Chondrocyte (in vitro differentiated cells): ENCODE results near the gene TTC16. TPM values are rescaled to one million over a fixed set of nuclear protein-coding genes. Genes with fewer than 3 reads are reported as not detected.

ENCODE experiments used
- DNase-seq: peaks from one replicate; pipeline ENCODE4 v3.0.0; 2021; ENCODE audit warnings: mixed read lengths, low spot score
- H3K27ac Mint-ChIP-seq: one replicate; pipeline ENCODE4 v1.8.0; 2021; ENCODE audit warnings: mild to moderate bottlenecking, moderate library complexity, mixed read lengths; ENCODE audit not compliant: unreplicated experiment
- H3K27me3 Mint-ChIP-seq: 2 replicates; pipeline ENCODE4 v1.8.0; 2021; ENCODE audit warnings: low read depth, mixed read lengths
- H3K36me3 Mint-ChIP-seq: 2 replicates; pipeline ENCODE4 v1.8.0; 2021; ENCODE audit warnings: low read depth, mixed read lengths
- H3K4me1 Mint-ChIP-seq: 2 replicates; pipeline ENCODE4 v1.8.0; 2021; ENCODE audit warnings: low read depth, mild to moderate bottlenecking, mixed read lengths
- H3K4me3 Mint-ChIP-seq: one replicate; pipeline ENCODE4 v1.8.0; 2021; ENCODE audit warnings: mild to moderate bottlenecking, moderate library complexity, mixed read lengths; ENCODE audit not compliant: unreplicated experiment
- H3K9me3 Mint-ChIP-seq: 2 replicates; pipeline ENCODE4 v1.8.0; 2021; ENCODE audit warnings: low read depth, mixed read lengths
- total RNA-seq: library from RNA; stranded (reverse); gene quantifications from 3 replicates; pipeline ENCODE4 v1.2.1, GENCODE V29; 2021
- TF ChIP-seq, protein P1 (sequence below): fragments of 200-600 bp; sonication (generic); IDR thresholded peaks from 2 replicates; pipeline ENCODE4 v1.5.0; 2021; ENCODE audit warnings: antibody characterized with exemption, mild to moderate bottlenecking, moderate library complexity

TTC16 gene
- total RNA-seq, 1 donor from 2014 or later = not detected

DNA sequence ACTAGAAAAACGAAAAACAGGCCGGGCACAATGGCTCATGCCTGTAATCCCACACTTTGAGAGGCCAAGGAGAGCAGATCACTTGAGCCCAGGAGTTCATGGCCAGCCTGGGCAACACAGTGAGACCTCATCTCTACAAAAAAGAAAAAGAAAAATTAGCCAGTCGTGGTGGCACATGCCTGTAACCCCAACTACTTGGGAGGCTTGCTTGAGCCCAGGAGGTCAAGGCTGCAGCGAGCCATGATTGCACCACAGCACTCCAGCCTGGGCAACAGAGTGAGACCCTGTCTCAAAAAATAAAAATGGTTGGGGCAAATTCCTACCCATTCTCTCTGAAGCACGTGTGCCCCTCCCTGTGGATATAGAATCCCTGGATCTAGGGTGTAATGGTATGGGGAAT, 17.5 kb upstream of the TTC16 start:
- H3K4me1 Mint-ChIP-seq = peaks cover 17% of the 10 kb centered on the region
- no peak overlapping the region for H3K4me3 Mint-ChIP-seq
- TF ChIP-seq, protein P1, sequence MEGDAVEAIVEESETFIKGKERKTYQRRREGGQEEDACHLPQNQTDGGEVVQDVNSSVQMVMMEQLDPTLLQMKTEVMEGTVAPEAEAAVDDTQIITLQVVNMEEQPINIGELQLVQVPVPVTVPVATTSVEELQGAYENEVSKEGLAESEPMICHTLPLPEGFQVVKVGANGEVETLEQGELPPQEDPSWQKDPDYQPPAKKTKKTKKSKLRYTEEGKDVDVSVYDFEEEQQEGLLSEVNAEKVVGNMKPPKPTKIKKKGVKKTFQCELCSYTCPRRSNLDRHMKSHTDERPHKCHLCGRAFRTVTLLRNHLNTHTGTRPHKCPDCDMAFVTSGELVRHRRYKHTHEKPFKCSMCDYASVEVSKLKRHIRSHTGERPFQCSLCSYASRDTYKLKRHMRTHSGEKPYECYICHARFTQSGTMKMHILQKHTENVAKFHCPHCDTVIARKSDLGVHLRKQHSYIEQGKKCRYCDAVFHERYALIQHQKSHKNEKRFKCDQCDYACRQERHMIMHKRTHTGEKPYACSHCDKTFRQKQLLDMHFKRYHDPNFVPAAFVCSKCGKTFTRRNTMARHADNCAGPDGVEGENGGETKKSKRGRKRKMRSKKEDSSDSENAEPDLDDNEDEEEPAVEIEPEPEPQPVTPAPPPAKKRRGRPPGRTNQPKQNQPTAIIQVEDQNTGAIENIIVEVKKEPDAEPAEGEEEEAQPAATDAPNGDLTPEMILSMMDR = no peak
- H3K27ac Mint-ChIP-seq = peak overlapping the region; percentile 85
- H3K9me3 Mint-ChIP-seq = no peaks in the 10 kb centered on the region
- no peak for DNase-seq
- H3K27me3 Mint-ChIP-seq = no peaks in the 10 kb centered on the region
- peaks cover 1% of the 10 kb centered on the region for H3K36me3 Mint-ChIP-seq

DNA sequence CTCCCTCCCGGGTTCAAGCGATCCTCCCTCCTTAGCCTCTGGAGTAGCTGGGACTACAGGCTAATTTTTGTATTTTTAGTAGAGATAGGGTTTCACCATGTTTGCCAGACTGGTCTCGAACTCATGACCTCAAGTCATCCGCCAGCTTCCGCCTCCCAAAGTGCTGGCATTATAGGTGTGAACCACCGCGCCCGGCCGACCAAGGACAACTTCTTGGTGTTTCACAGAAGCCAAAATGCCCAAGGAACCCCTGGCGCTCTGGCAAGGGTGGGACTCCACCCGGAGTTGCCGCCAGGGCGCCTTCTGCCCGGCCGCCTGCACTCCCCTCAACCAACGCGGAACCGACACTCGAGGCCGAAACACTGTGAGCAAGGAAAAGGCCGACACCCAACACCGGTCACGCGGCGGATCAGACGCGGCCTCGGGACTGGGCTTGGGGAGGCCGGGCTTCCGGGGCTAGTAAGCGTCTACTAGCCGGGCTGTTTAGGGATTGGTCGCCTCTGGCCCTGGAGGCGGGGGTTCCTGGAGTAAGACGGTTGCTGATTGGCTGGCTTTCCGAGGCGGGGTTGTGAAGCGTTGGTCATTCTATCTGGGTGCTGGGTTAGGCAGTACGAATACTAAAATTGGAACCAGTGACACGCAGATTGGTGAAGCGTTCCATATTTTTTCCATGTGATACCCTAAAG, 16.8 kb upstream of the TTC16 start:
- no peak for DNase-seq
- Mint-ChIP-seq H3K36me3 (peaks cover 1% of the 10 kb centered on the region), H3K4me3 (peak overlapping the region; percentile 63), H3K27ac (peak overlapping the region; percentile 85), H3K27me3 (no peaks in the 10 kb centered on the region), H3K4me1 (peaks cover 17% of the 10 kb centered on the region), H3K9me3 (no peaks in the 10 kb centered on the region)
- TF ChIP-seq, protein P1 = no peak

- Mint-ChIP-seq H3K27me3 (no peaks in the 10 kb centered on the region), H3K36me3 (no peaks in the 10 kb centered on the region), H3K27ac (peak overlapping the region; percentile 69), H3K9me3 (no peaks in the 10 kb centered on the region), H3K4me1 (peaks cover 13% of the 10 kb centered on the region), H3K4me3 (no peak overlapping the region)
- TF ChIP-seq, protein P1 = no peak
- DNase-seq = no peak
Observed at GRCh38 chr9:127700140-127700539, 15.7 kb upstream of the TTC16 start.

- Mint-ChIP-seq H3K9me3 (no peaks in the 10 kb centered on the region), H3K36me3 (no peaks in the 10 kb centered on the region), H3K4me1 (peaks cover 8% of the 10 kb centered on the region), H3K27ac (no peak overlapping the region), H3K27me3 (no peaks in the 10 kb centered on the region), H3K4me3 (no peak overlapping the region)
- TF ChIP-seq, protein P1 = no peak
- no peak for DNase-seq
Observed at GRCh38 chr9:127700594-127701255, 15.2 kb upstream of the TTC16 start.

GRCh38 chr9:127703289-127703946, 12.5 kb upstream of the TTC16 start:
- Mint-ChIP-seq H3K4me3 (no peak overlapping the region), H3K27me3 (no peaks in the 10 kb centered on the region), H3K27ac (no peak overlapping the region), H3K9me3 (peaks cover under 1% of the 10 kb centered on the region), H3K4me1 (peaks cover 8% of the 10 kb centered on the region), H3K36me3 (no peaks in the 10 kb centered on the region)
- TF ChIP-seq, protein P1 = no peak
- no peak for DNase-seq
